Psoas muscle (tissue), 8 donors: ENCODE results near the gene DSC3. TPM values are rescaled to one million over a fixed set of nuclear protein-coding genes. Genes with fewer than 3 reads are reported as not detected.

Experiments
- ATAC-seq, 4 donors: fragments of 200-7000 bp; cut with Tn5 transposase; one replicate each; pipeline ENCODE4 v1.9.1; 2020; ENCODE audit warnings: moderate library complexity in 3 of 4, mild to moderate bottlenecking in 2 of 4
- DNase-seq, 2 donors: peaks; one replicate each; pipeline ENCODE4 v3.0.0-alpha.2; 2020
- H3K27ac ChIP-seq: fragments of 200-600 bp; one replicate; pipeline ENCODE4 v1.8.0; 2022
- H3K27me3 ChIP-seq, 3 donors: fragments of 200-600 bp in 1 of 3; one replicate each; pipeline versions ENCODE4 v1.6.1 to v1.8.0; 2013 to 2022; ENCODE audit warnings: low read length in 2 of 3, mild to moderate bottlenecking in 2 of 3, moderate library complexity in 1 of 3; ENCODE audit not compliant: insufficient read depth in 3 of 3
- H3K36me3 ChIP-seq, 2 donors: fragments of 200-600 bp in 1 of 2; one replicate each; pipeline versions ENCODE4 v1.6.1 to v1.8.0; 2013 to 2022; ENCODE audit warnings: low read depth in 1 of 2, mild to moderate bottlenecking in 1 of 2, moderate library complexity in 1 of 2; ENCODE audit not compliant: insufficient read depth in 1 of 2
- H3K4me1 ChIP-seq: fragments of 200-600 bp; one replicate; pipeline ENCODE4 v1.8.0; 2022
- H3K4me3 ChIP-seq: fragments of 200-600 bp; one replicate; pipeline ENCODE4 v1.8.0; 2022; ENCODE audit warnings: mild to moderate bottlenecking
- H3K9me3 ChIP-seq: fragments of 200-600 bp; one replicate; pipeline ENCODE4 v1.8.0; 2022
- CTCF ChIP-seq: fragments of 200-600 bp; IDR thresholded peaks from one replicate; pipeline ENCODE4 v1.8.0; 2022; ENCODE audit warnings: antibody characterized with exemption
- WGBS, 3 donors: extraction: QIAGEN DNeasy Blood & Tissue Kit; methylation state at CpG; one replicate each; pipeline versions ENCODE4 v1.1.6 to v1.1.7; 2013; 5-methylcytosine and 5-hydroxymethylcytosine counted together
- intact Hi-C, 2 donors: fragments of 100-400 bp; cut with DNase I; formaldehyde crosslinking; loops; one replicate each; pipeline versions ENCODE4 v1.11.0 to v1.14.2; 2022
- polyA plus RNA-seq, 3 donors: library from polyadenylated mRNA; stranded (reverse); fragments of 200-250 nt; gene quantifications; one replicate each; pipeline ENCODE4 v1.2.3, GENCODE V29; 2013
- total RNA-seq, 4 donors: library from RNA; stranded (reverse); fragmentation: NEBNext Ultra II Directional in 2 of 4; extraction: Animal tissue kit (Norgen Biotek cat#: 25700) in 2 of 4; gene quantifications; one replicate each; pipeline versions ENCODE4 v1.2.1 to v1.2.4, GENCODE V29; 2021 to 2023
- donor health status: healthy with polysubstance abuse.
- donor health status: DM: no; HTN: no; CAD: no; lungs with moderate emphysema.
- donor health status: Bipolar disorder and iron deficiency.
- donor health status: healthy.
- donor health status: DM: yes; HTN: yes; CAD: no.
- donor health status: DM: no; HTN: no; CAD: no.
- donor health status: DM: no; HTN: no; CAD: no.
- donor health status: DM: yes; HTN: yes; CAD: no.

DSC3 gene
- total and polyA plus RNA-seq, 7 donors = under 0.01 to 0.10 (median 0.06) TPM; not detected in 2

DNA sequence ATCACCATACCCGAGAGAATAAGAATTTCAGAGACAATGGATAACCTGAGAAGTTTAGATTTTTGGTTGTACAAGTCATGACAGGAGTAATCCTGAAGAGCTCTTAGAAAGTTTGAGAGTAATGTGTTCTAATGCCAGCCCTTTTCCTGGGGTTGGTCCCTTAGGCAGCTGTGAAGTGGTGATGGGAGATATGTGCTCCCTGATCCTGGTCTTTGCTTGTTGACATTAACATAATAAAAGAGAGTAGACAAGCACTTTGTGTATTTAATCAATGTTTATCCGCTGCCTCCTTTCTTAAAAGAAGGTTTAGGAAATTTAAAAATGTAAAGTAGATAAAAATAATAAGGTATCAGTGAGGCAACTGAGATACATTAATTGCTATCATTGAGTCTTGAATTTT is 13.8 kb upstream of the DSC3 start:
- 68 to 76% (median 75%) methylated on average over 2 of the region's 2 CpGs for WGBS, 3 donors
- no peaks in the 10 kb centered on the region for H3K36me3 ChIP-seq
- no peak overlapping the region for H3K4me3 ChIP-seq
- H3K4me1 ChIP-seq = no peaks in the 10 kb centered on the region
- ATAC-seq (no peak), DNase-seq (no peak)
- intact Hi-C loops = no loop called here
- no peak for TF ChIP-seq CTCF
- H3K27me3 ChIP-seq = no peaks in the 10 kb centered on the region
- no peak overlapping the region for H3K27ac ChIP-seq
- no peaks in the 10 kb centered on the region for H3K9me3 ChIP-seq

DNA sequence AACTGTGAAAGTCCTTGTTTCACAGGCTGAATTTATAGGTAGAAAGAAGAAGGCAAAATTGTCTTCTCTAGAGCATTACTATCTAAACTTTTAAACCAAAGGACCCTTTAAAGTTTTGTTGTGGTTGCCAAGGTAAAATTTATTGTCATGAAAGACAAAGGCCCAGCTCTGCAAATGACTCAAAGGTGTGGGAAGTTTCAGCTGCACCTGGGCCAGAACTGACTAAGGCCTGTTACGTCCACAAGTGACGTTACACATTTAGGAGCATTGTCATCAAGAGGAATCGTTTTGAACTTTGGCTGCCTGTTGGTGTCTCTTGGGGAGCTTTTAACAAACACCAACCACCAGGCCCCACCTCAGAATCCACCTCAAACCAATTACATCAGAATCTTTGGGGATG is 8.1 kb upstream of the DSC3 start:
- intact Hi-C loops = no loop called here
- 72 to 82% (median 75%) methylated on average over 3 of the region's 3 CpGs for WGBS, 3 donors
- H3K27ac ChIP-seq = no peak overlapping the region
- H3K4me3 ChIP-seq = no peak overlapping the region
- TF ChIP-seq CTCF = no peak
- no peak for ATAC-seq
- no peaks in the 10 kb centered on the region for H3K9me3 ChIP-seq
- H3K27me3 ChIP-seq = no peaks in the 10 kb centered on the region
- no peaks in the 10 kb centered on the region for H3K4me1 ChIP-seq
- DNase-seq = no peak
- no peaks in the 10 kb centered on the region for H3K36me3 ChIP-seq

DNA sequence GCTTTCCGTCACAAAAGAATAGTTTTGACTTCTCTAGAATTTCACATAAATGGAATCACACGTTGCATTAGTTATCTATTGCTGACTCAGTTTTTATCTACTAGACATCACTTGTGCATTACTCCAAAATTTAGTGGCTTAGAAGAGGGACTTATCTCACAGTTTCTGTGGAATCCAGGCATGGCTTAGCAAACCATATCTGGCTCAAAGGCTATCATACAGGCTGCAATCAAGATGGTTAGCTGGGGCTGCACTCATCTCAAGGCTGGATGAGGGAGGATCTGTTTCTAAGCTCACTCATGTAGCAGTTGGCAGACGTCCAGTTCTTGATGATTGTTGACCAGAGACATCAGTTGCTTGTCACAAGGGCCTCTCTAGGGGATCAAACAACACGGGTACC is 6.6 kb upstream of the DSC3 start:
- no peak overlapping the region for H3K27ac ChIP-seq
- peaks cover 0 to 10% (median under 1%) of the 10 kb centered on the region in 3 donors for H3K27me3 ChIP-seq
- intact Hi-C loops = no loop called here
- H3K9me3 ChIP-seq = no peaks in the 10 kb centered on the region
- TF ChIP-seq CTCF = no peak
- 54 to 56% (median 55%) methylated on average over 4 of the region's 4 CpGs for WGBS, 3 donors
- no peaks in the 10 kb centered on the region for H3K4me1 ChIP-seq
- no peak overlapping the region for H3K4me3 ChIP-seq
- DNase-seq (no peak), ATAC-seq (no peak)
- no peaks in the 10 kb centered on the region for H3K36me3 ChIP-seq

DNA sequence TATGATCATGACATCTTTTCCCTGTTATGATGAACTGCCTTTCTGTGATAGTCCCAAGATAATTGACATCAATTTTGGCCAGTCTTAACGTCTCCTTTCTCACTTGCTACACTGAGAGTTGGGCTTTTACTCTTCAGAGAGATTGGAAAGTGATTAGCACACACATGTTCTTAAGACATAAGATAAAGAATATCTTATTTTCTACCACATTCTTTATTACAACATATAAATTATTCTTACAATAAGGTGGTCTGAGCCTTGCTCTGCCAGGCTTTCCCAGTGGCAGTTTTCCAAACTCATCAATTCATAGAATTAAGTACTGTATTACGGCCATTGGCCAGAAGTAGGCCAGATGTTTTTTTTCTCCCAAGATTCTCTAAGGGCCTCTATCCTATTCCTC is 5.7 kb upstream of the DSC3 start:
- no peaks in the 10 kb centered on the region for H3K9me3 ChIP-seq
- no peak for TF ChIP-seq CTCF
- no peak overlapping the region for H3K27ac ChIP-seq
- H3K4me3 ChIP-seq = no peak overlapping the region
- peaks cover 0 to 18% (median 6%) of the 10 kb centered on the region in 3 donors for H3K27me3 ChIP-seq
- no peaks in the 10 kb centered on the region for H3K36me3 ChIP-seq
- ATAC-seq (no peak), DNase-seq (no peak)
- H3K4me1 ChIP-seq = no peaks in the 10 kb centered on the region
- 41 to 48% (median 43%) methylated on average over 2 of the region's 2 CpGs for WGBS, 3 donors
- intact Hi-C loops = no loop called here

GRCh38 chr18:31046916-31047315 is 4.4 kb upstream of the DSC3 start:
- H3K4me1 ChIP-seq = no peaks in the 10 kb centered on the region
- no peak overlapping the region for H3K27ac ChIP-seq
- H3K27me3 ChIP-seq = peaks cover 0 to 31% (median 16%) of the 10 kb centered on the region in 3 donors
- no peak overlapping the region for H3K4me3 ChIP-seq
- H3K36me3 ChIP-seq = no peaks in the 10 kb centered on the region
- TF ChIP-seq CTCF = no peak
- ATAC-seq (no peak), DNase-seq (no peak)
- intact Hi-C loops = no loop called here
- H3K9me3 ChIP-seq = no peaks in the 10 kb centered on the region
